WERI-Rb-1 (cell line): ENCODE measurements around the gene TAB2.
"Not testable (repeated sequence)": the region's sequence is repeated elsewhere in the genome, so short reads cannot be mapped to it uniquely, and the experiment has no call there.

Source experiments
- DNase-seq: peaks from one replicate; pipeline ENCODE4 v3.0.0-alpha.2; 2020
- H3K27ac ChIP-seq: fragments of 250-450 bp; sonication (Bioruptor Pico); 2 replicates; pipeline ENCODE4 v1.5.1; 2020; ENCODE audit warnings: mild to moderate bottlenecking, moderate library complexity
- H3K27me3 ChIP-seq: fragments of 250-450 bp; sonication (Bioruptor Pico); 2 replicates; pipeline ENCODE4 v1.5.1; 2021; ENCODE audit warnings: mild to moderate bottlenecking, low read depth, moderate library complexity; ENCODE audit not compliant: insufficient read depth, severe bottlenecking
- H3K36me3 ChIP-seq: fragments of 250-450 bp; sonication (Bioruptor Pico); 2 replicates; pipeline ENCODE4 v1.5.1; 2020; ENCODE audit warnings: mild to moderate bottlenecking, moderate library complexity
- H3K4me3 ChIP-seq: 2 replicates; pipeline ENCODE4 v1.5.1; 2011; ENCODE audit warnings: low read depth, mild to moderate bottlenecking, control low read depth, low read length
- H3K9me3 ChIP-seq: fragments of 250-450 bp; sonication (Bioruptor Pico); 2 replicates; pipeline ENCODE4 v1.5.1; 2021; ENCODE audit warnings: mild to moderate bottlenecking, moderate library complexity; ENCODE audit not compliant: severe bottlenecking
- TF ChIP-seq, protein P1 (sequence below): IDR thresholded peaks from 2 replicates; pipeline ENCODE4 v1.5.1; 2011; ENCODE audit warnings: low read depth, mild to moderate bottlenecking, control low read depth, inconsistent platforms, low read length

The TAB2 gene

DNA sequence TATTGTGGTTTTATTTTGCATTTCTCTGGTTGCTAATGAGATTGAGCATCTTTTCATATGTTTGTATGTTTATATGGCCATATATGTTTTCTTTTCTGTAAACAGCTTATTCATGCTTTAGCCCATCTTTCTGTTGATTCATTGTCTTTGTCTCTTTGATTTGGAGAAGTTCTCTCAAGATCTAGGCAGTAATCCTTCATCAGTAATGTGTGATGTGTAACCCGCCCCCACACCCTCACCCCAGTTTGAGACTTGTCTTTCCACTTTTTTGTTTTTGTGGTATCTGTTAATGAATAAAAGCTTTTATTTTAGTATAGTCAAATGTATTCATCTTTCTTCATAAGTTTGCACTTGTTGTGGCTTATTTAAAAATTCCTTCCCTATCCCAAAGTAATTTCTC is 141.3 kb downstream of the TAB2 start:
- no peak overlapping the region for H3K4me3 ChIP-seq
- no peaks in the 10 kb centered on the region for H3K27me3 ChIP-seq
- H3K27ac ChIP-seq: no peak overlapping the region
- TF ChIP-seq, protein P1, sequence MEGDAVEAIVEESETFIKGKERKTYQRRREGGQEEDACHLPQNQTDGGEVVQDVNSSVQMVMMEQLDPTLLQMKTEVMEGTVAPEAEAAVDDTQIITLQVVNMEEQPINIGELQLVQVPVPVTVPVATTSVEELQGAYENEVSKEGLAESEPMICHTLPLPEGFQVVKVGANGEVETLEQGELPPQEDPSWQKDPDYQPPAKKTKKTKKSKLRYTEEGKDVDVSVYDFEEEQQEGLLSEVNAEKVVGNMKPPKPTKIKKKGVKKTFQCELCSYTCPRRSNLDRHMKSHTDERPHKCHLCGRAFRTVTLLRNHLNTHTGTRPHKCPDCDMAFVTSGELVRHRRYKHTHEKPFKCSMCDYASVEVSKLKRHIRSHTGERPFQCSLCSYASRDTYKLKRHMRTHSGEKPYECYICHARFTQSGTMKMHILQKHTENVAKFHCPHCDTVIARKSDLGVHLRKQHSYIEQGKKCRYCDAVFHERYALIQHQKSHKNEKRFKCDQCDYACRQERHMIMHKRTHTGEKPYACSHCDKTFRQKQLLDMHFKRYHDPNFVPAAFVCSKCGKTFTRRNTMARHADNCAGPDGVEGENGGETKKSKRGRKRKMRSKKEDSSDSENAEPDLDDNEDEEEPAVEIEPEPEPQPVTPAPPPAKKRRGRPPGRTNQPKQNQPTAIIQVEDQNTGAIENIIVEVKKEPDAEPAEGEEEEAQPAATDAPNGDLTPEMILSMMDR: no peak
- DNase-seq: no peak
- H3K9me3 ChIP-seq: no peaks in the 10 kb centered on the region
- no peaks in the 10 kb centered on the region for H3K36me3 ChIP-seq

DNA sequence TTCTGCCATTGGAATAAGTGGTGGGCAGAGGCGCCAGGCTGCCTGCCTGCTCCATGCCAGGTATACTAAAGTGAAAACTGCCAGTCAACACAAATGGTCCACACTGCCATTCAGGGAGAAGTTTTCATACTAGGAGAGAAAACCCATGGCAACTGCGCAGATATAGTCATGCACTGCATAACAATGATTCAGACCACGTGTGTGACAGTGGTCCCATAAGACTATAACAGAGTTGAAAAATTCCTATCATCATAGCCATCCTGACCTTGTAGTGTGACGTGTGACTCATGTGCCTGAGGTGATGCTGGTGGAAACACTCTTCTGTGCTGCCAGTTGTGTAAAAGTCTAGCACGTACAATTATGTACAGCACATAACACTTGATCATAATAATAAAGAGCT is 142.2 kb downstream of the TAB2 start:
- Histone ChIP-seq H3K4me3 (no peak overlapping the region), H3K9me3 (no peaks in the 10 kb centered on the region), H3K27ac (no peak overlapping the region), H3K27me3 (no peaks in the 10 kb centered on the region), H3K36me3 (no peaks in the 10 kb centered on the region)
- DNase-seq: no peak
- TF ChIP-seq, protein P1: no peak

DNA sequence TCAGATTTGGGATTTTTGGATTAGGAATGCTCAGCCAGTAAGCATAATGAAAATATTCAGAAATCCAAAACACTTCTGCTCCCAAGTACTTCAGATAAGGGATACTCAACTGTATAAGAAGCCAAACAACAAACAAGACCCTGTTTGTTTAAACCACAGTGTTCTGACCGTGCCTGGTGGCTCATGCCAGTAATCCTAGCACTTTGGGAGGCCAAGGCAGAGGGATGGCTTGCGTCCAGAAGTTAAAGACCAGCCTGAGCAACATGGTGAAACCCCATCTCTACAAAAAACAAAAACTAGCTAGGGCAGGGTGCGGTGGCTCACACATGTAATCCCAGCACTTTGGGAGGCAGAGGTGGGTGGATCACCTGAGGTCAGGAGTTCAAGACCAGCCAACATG is 142.7 kb downstream of the TAB2 start:
- H3K36me3 ChIP-seq, H3K4me3 ChIP-seq, DNase-seq, H3K27me3 ChIP-seq, H3K27ac ChIP-seq, H3K9me3 ChIP-seq: not testable (repeated sequence)
